Ishikawa (cell line): ENCODE results near the gene CLDN14.

Source experiments
- RAD21 ChIP-seq: IDR thresholded peaks from 2 replicates; pipeline ENCODE4 v1.6.1; 2012; ENCODE audit warnings: low read depth
- TAF1 ChIP-seq: IDR thresholded peaks from 2 replicates; pipeline ENCODE4 v1.6.1; 2012; ENCODE audit warnings: low read depth, mild to moderate bottlenecking
- TCF12 ChIP-seq: IDR thresholded peaks from 2 replicates; pipeline ENCODE4 v1.6.1; 2012; ENCODE audit warnings: low read depth
- USF1 ChIP-seq: IDR thresholded peaks from 2 replicates; pipeline ENCODE4 v1.6.1; 2012
- YY1 ChIP-seq: IDR thresholded peaks from 2 replicates; pipeline ENCODE4 v1.6.1; 2012; ENCODE audit warnings: low read depth
- TF ChIP-seq, protein P1 (sequence below): IDR thresholded peaks from 2 replicates; pipeline ENCODE4 v1.6.1; 2012
- TF ChIP-seq, protein P2 (sequence below): IDR thresholded peaks from 2 replicates; pipeline ENCODE4 v1.6.1; 2012; ENCODE audit warnings: low read depth, mild to moderate bottlenecking

- TF ChIP-seq, protein P1, sequence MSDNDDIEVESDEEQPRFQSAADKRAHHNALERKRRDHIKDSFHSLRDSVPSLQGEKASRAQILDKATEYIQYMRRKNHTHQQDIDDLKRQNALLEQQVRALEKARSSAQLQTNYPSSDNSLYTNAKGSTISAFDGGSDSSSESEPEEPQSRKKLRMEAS = no peak
- TF ChIP-seq TCF12 = no peak
- no peak for TF ChIP-seq YY1
- TF ChIP-seq, protein P2, sequence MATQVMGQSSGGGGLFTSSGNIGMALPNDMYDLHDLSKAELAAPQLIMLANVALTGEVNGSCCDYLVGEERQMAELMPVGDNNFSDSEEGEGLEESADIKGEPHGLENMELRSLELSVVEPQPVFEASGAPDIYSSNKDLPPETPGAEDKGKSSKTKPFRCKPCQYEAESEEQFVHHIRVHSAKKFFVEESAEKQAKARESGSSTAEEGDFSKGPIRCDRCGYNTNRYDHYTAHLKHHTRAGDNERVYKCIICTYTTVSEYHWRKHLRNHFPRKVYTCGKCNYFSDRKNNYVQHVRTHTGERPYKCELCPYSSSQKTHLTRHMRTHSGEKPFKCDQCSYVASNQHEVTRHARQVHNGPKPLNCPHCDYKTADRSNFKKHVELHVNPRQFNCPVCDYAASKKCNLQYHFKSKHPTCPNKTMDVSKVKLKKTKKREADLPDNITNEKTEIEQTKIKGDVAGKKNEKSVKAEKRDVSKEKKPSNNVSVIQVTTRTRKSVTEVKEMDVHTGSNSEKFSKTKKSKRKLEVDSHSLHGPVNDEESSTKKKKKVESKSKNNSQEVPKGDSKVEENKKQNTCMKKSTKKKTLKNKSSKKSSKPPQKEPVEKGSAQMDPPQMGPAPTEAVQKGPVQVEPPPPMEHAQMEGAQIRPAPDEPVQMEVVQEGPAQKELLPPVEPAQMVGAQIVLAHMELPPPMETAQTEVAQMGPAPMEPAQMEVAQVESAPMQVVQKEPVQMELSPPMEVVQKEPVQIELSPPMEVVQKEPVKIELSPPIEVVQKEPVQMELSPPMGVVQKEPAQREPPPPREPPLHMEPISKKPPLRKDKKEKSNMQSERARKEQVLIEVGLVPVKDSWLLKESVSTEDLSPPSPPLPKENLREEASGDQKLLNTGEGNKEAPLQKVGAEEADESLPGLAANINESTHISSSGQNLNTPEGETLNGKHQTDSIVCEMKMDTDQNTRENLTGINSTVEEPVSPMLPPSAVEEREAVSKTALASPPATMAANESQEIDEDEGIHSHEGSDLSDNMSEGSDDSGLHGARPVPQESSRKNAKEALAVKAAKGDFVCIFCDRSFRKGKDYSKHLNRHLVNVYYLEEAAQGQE = no peak
- no peak for TF ChIP-seq RAD21
- TF ChIP-seq USF1 = no peak
- no peak for TF ChIP-seq TAF1
Measured at GRCh38 chr21:36489776-36490165, 9.8 kb upstream of the CLDN14 start.
